Keratinocyte (primary cell): ENCODE results near the gene RBP5.

Source experiments
- CTCF ChIP-seq, 3 experiments: IDR thresholded peaks in 1 of 3; conservative IDR thresholded peaks in 1 of 3; optimal IDR thresholded peaks in 1 of 3; 2 replicates in 2 of 3; 3 replicates in 1 of 3; pipeline versions ENCODE3 to v1.5.1; 2011; ENCODE audit warnings: low read length in 3 of 3, mild to moderate bottlenecking in 3 of 3, moderate library complexity in 2 of 3, control low read depth in 1 of 3, inconsistent platforms in 1 of 3; ENCODE audit not compliant: insufficient read depth in 2 of 3; ENCODE audit errors: extremely low read depth in 1 of 3
- EZH2 ChIP-seq: IDR thresholded peaks from one replicate; pipeline ENCODE4 v1.6.1; 2012; ENCODE audit warnings: inconsistent platforms, mild to moderate bottlenecking, low read length, moderate library complexity

GRCh38 chr12:7154901-7155470 lies 26.3 kb upstream of the RBP5 start:
- TF ChIP-seq EZH2: no peak
- TF ChIP-seq CTCF (optimal IDR thresholded peaks at IDR 0.05 in 1 of 3, IDR thresholded peaks at IDR 0.05 in 1 of 3, conservative IDR thresholded peaks at IDR 0.05 in 1 of 3; ENCODE audit: extremely low read depth in 1 of 3, insufficient read depth in 2 of 3, low read length in 3 of 3): no peak
